UCSD-AML1 (cell line): Measurements from ENCODE around the gene MARK3.

Experiments used
- DNase-seq: peaks from one replicate; lab custom pipeline; 2025; ENCODE audit not compliant: unreplicated experiment; lab: John Stamatoyannopoulos, UW

MARK3 gene

DNA sequence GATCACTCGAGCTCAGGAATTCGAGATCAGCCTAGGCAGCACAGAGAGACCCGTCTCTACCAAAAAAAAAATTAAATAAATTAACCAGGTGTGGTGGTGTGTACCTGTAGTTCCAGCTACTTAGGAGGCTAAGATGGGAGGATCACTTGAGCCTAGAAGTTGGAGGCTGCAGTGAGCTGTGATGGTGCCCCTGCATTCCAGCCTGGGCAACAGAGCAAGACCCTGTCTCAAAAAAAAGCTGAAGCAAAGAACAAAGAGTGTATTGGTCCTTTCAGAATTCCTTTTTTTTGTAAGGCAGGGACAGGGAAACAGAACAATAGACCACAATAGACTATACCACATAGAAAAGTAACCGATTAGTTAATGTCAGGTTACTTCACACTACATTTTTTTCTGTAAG is 47.4 kb downstream of the MARK3 start:
- DNase-seq = no peak

DNA sequence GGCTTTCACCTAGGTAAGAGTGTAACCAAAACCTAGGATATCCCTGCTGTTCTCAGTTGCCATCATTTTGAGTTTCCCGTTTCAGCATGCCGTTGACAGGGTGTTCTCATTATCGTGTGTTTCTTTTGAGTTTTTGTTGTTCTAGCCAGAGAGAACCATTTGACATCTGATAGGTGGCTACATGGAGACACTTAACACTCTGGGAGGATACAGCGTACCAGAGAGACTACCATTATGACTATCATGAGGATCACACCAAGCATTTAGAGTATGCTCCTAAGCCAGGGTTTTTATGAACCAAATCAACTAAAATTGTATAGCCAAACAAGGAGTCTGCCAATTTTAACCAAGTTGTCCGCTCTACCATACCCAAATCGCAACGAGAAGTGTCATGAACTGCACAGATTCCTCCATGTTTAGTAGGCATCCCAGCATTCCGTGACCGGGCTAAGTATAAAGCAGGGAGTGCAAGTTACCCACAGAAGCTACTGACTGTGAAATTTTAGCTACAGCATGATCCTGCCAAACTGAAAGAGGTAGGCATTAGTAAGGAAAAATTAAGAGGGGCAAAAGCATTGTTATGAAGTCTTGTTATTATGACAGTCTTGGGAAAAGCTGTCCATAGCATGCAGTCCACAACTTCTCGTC is 48.8 kb downstream of the MARK3 start:
- DNase-seq = no peak

DNA sequence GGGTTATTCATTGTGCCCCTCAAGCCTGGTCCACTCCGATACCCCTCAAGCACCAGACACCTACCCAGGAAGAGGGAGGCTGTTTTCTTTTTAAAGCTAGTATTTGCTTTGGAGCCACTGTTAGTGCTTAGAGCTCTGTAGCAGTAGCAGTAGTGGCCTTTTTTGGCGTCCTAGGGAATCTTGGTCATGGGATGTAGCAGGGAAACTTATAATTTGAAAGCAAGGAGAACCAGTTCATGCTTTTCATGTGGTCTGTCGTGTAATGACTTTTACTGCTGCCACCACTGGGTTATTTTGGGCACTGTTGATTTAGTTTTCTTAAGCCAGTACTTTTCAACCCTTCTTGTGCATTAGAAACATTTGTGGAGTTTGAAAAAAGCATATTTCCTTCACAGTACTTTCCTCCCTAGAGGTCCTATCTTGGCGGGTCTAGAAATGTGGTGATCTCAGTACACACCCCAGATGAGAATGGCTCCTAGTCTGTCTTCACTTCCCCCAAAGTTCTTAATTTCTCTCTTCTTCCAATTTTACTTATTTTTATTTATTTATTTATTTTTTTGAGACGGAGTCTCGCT is 49.7 kb downstream of the MARK3 start:
- DNase-seq = no peak

DNA sequence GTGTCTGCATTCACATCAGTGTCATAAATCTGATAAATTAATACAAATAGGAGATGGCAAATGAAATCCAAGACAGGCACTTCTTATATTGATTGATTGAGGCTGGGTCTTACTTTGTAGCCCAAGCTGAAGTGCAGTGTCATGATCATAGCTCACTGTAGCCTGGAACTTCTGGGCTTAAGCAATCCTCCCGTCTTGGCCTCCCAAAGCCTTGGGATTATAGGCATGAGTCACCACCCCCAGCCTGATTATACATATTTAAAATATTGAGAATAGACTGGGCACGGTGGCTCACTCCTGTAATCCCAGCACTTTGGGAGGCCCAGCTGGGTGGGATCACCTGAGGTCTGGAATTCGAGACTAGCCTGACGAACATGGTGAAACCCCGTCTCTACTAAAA is 51.3 kb downstream of the MARK3 start:
- no peak for DNase-seq

DNA sequence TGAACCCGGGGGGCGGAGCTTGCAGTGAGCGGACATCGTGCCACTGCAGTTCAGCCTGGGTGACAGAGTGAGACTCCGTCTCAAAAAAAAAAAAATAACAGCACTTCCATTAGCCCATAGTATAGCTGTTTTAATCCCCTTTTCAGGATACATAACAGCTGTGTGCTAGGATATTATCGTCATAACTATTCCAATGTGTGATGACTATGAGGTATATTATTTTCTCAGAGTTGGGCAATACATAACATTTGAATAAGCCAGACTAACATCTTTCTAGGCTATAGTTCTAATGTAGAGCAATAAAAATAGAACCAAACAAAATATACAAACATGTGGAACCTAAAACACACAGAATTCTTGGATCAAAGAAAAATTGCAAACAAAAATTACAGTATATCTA is 57.1 kb downstream of the MARK3 start:
- DNase-seq = no peak

DNA sequence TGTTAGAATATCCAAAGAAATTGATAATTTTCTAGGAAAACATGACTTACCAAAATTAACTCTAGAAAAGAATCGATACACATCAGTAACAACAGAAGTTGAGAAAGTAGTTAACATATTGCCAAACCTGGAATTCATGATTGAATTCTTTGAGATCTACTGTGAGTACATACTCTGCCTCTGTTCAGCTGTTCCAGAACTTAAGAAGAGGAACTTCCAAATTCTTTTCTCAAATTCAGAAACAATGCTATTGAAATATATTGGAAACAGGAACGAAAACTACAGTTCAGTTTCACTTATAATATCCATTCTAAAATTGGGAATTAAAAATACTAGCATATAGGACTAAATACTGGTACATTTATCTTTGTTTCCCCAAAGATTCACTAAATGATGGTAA is 57.9 kb downstream of the MARK3 start:
- DNase-seq = no peak

DNA sequence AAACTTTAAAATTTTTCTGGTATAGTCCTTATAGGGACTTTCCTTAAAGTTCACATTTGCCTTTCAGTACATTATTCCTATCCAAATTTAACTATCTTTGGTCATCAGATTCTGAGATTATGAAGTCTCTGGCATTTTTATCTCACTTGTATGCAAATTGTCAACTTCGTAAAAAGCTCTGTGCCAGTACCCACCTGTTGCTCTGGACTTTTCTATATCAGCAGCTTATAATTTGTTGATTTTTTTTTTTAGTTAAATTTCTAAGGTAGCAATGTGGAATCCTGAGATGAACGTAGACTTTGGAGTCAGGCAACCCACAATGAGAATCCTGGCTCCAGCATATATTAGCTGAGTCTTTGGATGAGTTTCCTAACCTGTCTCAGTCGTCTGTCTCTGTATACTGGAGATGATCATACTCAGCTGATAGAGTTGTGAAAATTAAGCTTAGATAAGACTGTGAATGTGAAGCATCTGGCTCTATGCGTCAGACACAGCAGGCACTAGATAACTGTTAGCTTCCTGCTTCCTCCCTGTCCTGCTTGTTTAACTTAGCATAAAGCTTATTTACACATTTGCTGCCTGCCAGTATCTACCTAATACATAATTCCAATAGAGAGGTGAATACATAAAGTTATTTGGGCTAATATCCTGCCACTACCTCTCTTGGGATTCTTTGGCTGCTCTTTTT is 59.8 kb downstream of the MARK3 start:
- DNase-seq = no peak

DNA sequence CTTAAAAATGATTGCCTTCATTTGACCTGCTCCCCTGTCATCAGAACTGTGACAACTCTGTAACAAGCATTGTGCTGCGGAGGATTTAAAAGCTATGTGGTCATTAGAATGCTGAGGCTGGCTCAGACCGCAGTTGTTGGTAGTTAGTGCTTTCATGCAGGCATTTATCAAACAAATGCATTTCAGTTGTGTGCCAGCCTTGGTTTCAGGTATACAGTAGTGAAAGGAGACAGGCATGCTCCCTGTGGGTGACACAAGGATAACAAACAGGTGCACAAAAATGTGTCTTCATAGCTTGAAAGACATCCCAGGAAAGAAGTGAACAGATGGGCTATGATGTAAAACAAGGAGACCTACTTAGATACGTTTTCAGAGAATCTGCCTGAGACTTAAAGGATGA is 60.6 kb downstream of the MARK3 start:
- DNase-seq = no peak

DNA sequence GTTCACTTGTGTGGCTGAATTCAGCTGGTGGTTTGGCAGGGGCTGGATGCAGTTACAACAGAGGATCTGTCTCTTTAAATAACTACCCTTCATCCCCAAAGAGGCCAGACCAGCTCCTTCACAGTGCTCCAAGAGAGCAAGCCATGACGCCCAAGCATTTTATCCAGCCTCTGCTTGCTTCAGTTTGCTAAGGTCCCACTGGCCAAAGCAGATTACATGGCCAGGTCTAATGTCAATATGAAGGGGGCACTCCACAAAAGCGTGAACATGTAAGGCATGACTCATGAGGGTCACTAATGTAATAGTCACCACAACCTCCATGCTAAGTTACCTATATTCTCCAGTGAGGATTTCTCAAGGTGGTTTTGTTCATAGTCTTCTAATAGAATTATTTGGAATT is 62.9 kb downstream of the MARK3 start:
- no peak for DNase-seq

DNA sequence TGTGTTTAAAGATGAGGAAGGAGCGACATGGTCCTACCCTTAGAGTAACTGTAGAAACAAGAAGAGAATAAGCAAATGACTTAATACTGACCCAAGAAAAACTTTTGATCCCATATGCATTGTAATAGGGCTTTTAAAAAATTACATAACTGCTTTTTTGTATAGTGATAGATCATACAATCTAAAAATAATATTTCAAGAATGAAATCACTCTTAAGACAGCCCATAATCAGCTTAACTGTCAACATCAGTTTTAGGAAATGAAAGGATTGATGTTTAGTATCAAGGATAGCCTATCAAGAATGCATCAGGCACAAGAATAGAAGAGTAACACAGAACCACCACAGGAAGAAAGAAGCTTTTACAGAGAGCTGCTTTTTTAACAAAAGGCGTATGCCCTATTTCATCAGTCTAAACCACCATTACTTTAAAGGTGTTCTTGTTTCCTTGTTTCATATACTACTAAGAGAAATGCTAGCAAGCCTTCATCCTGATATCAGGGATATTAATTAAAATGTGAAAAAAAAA is 64.5 kb downstream of the MARK3 start:
- no peak for DNase-seq

DNA sequence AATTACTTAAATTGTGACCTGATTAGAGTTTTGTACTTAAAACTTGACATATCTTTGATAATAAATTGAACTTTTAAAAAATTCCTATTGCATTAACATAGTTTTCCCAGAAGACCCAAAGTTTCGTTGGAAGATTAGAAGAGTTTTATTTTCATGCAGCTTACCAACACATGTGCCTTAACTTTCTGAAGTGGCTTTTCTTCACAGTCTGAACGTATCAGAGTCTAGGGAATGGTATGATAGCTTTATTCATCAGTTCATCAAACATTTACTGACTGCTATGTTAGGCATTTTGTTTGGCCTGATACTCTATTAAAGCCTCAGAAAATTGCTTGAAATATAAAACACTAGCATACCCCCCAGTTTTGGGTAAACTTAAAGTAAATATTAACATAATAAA is 65.2 kb downstream of the MARK3 start:
- DNase-seq = no peak

DNA sequence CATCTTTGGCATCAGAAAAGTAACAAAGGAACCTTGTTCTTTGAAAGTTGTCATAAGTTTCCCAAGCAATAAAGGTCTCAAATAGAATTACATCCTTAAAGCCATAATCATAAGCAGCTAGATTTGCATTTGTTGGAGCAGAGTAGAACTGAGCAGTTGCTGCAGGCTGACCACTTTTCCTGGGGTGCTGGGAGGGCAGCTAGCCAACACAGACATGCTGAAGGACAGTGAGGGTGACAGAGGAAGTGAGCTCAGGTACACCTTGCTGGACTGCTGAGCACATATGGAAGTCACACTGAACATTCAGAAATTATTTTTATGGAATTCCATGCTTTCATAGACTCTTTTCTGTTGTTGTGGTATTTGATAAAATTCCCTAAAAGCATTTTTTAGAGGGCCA is 66.2 kb downstream of the MARK3 start:
- no peak for DNase-seq

DNA sequence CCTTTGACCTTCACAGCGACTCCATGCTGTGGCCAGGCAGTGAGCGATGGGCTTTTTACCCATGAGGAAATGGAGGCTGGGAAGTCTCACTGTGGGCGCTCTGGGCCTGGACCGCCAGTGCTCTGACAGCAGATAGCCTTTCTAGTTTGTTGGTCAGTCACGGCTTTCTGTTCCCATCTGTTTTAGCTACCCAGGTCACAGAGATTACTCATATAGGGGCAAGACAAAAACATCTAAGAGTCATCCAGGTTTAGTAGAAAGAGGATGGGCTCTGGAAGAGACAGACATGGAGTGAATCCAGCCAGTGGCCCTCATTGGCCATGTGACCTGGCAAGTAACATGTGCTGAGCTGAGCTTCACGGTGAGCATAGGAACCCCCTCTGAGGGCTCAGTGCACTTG is 68.6 kb downstream of the MARK3 start:
- DNase-seq = no peak

DNA sequence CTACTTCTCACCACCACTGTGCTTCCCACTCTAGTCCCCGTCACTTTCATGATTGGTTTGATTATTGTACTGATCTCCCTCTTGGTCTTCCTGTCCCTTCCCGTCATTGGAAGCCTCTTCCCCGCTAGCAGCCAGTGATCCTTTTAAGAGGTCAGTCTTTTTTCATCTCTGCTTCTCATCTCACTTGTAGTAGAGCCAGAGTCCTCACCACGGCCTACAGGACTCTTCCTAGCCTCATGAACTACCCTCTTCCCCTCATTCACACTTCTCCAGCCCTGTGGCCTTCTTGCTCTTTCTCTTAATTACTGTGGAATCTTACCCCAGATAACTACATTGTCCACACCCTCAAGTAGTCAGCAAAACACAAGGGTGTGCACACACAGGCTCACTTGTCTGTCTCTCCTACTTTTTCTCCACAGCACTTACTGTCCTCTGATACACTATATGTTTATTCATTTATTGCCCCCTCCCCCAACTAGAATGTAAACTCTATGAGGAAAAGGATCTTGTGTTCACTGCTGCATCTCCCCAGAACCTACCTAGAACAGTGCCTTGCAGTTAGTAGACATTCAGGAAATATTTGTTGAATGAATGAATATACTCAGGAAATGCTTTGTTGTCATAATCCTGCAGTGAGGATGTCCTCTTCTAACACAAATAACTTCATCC is 71.1 kb downstream of the MARK3 start:
- DNase-seq = no peak

DNA sequence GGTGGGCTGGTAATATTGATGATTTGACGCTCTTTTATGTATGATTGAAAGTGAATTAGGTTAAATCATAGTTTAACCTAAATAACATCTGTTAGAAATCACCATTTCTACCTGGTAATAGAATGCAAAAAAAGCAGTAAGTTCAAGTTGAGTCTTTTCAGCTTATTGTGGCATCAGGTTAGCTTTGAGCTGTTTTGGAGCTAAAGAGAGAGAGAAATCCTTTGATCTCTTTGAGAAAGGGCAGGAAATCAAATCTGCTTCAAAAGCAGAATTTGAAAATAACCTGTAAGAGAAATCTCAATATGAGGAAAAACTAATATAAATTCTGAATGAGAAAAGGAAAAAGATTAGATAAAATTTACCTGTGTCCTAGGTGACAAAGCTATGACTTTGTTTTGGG is 75.2 kb downstream of the MARK3 start:
- DNase-seq = no peak

DNA sequence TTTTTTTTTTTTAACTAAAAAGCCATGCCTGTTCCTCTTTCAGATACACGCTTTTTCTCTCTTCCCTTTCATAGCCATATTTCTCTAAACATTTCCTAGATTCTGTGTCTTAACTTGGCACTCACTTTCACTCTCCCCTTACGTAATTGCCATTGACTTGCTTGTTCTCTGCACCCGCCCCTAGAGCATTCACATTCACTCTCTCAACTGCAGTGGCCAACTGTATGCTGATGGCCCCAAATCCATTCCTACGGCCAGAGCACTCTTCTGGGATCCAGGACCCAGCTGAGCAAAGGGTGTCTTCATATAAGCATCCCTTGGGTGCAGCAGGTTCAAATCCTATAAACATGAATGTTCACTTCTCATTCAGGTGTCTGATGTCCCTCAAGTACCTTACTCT is 77.9 kb downstream of the MARK3 start:
- DNase-seq = no peak

DNA sequence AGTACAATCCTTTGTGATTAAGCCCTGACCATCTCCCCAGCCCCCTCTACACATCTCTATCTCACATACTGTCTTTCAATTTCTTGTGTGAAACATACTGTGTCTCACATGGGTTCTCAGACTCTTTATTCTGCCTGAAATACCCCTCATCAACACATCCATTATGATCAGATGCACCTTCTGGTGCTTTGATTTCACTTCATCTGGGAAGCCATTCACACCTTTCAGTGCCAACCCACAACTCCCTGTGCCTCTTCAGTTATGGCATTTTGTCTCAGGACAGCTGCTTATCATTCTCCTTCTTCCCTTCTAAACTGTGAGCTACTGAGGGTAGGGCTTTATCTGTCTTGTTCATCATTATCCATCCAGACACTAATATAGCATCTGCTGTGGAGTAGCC is 78.6 kb downstream of the MARK3 start:
- DNase-seq = no peak

DNA sequence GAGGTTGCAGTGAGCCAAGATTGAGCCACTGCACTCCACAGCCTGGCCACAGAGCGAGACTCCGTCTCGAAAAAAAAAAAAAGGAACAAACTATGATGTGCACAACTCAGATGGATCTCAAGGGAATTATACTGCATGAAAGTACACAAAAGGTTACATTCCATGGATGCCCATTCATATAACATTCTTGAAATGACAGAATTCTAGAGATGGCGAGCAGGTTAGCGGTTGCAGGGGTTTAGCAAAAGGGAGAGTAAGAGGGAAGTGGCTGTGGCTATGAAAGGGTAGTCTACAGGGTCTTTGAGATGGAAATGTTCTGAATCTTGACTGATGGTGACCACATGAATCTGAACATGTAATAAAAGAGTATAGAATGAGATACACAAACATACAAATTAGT is 87.7 kb downstream of the MARK3 start:
- DNase-seq = no peak

DNA sequence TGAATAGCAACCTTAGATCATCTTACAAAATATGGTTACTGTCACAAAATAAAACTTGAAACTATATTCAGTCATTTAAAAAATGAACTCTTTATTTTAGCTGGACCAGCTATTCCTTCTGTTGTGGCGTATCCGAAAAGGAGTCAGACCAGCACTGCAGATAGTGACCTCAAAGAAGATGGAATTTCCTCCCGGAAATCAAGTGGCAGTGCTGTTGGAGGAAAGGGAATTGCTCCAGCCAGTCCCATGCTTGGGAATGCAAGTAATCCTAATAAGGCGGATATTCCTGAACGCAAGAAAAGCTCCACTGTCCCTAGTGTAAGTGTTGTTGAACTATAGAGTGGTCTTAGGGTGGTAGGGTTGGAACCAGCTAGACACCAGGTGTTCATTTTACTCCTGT is 89.7 kb downstream of the MARK3 start:
- no peak for DNase-seq

DNA sequence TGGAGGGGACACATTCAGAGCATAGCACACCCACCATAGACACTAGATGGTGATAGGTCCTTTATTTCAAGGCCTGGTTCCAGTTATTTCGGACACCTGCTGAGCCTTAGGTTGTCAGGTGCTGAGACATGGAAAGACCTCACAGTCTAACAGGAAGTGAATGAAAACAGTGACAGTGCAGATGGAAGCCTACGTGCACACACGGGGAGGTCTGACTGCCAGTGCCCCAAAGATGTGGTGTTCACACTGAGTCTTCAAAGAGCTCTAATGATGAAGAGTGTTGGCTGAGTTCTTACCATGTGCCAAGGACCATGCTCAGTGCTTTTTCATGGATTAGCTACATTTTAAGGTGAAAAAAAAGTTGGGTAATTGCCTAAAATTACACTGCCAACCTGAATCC is 90.8 kb downstream of the MARK3 start:
- no peak for DNase-seq

DNA sequence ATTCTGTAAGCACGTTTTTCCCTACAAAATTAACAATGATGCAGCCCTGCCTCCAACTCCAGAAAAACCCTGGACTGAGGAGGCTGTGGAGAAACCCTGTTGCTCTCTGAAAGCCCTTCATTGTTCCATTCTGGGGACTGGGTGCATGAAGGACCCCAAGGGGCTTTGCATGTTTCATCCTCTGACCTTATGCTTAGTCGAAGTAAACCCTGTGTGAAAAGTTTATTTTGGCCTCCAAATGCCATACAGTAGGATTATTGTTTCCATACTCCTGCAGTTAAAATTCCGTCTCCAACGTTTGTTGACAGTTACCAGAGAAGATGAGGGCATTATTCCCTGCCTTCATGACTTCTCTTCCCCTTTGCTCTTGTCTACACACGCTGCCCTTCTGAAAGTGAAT is 91.4 kb downstream of the MARK3 start:
- DNase-seq = no peak

DNA sequence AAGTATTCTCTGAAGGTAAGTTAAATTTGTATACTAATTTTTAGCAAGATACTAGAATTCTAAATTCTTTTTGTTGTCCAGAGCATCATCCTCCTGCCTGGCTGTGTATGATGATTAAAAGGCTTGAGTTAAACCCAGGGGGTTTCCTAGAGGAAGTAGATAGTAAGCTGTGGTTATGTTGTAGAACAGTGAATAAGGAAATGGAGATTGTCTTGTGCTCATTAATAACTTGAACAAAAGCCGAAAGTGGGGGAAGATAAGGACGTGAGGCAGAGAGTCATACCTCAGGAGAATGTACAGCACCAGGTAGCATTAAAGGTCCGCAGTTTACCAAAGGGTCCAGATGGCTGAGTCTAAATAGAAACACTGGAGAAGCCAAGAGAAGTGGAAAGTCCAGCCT is 95.4 kb downstream of the MARK3 start:
- DNase-seq = no peak
